ENCODE measurements around the gene EAF1.

DNA sequence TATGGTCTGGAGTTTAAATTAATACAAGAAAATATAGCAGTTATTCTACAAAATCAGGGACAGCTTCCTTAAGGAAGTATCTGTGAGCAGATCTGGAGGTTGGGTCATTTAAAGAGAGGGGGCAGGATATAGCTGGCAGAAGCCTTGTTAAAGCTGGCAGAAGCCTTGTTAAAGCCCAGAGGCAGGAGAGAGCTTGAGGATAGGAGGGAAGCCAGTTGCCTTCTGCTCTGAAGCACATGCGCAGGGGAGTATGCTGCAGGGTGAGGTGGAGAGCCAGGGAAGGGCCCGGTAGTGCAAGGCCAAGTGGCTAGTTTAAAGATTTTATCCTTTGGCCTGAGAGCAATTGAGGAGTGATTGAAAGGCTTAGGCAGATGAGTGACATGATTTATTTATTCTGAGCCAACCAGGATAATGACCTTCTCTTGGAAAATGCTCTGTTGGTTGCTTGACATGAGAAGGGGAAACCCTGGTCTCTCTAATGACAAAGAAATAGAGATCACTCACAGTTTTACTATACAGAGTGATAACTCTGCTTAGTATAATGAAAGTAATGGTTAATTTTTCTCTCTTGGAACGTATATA, 3.9 kb downstream of the EAF1 start:
- TF ChIP-seq, protein P1, sequence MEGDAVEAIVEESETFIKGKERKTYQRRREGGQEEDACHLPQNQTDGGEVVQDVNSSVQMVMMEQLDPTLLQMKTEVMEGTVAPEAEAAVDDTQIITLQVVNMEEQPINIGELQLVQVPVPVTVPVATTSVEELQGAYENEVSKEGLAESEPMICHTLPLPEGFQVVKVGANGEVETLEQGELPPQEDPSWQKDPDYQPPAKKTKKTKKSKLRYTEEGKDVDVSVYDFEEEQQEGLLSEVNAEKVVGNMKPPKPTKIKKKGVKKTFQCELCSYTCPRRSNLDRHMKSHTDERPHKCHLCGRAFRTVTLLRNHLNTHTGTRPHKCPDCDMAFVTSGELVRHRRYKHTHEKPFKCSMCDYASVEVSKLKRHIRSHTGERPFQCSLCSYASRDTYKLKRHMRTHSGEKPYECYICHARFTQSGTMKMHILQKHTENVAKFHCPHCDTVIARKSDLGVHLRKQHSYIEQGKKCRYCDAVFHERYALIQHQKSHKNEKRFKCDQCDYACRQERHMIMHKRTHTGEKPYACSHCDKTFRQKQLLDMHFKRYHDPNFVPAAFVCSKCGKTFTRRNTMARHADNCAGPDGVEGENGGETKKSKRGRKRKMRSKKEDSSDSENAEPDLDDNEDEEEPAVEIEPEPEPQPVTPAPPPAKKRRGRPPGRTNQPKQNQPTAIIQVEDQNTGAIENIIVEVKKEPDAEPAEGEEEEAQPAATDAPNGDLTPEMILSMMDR (IDR thresholded peaks at IDR 0.05; ENCODE audit: insufficient read depth, low read length, poor library complexity, severe bottlenecking) = no peak
- TF ChIP-seq EZH2phosphoT487 (conservative IDR thresholded peaks at IDR 0.05; ENCODE audit: low read length) = no peak

All from SU-DHL-6 (cell line).